Esophagus squamous epithelium (tissue), 4 donors: ENCODE data around the gene KCND1.

ENCODE experiments used
- POLR2A ChIP-seq, 4 donors: fragments of 450-650 bp; IDR thresholded peaks; one replicate each; pipeline ENCODE4 v1.6.1; 2017; ENCODE audit warnings: antibody characterized with exemption in 4 of 4, mild to moderate bottlenecking in 4 of 4, moderate library complexity in 3 of 4
- TF ChIP-seq, protein P1 (sequence below), 6 experiments: fragments of 450-650 bp in 4 of 6; fragments of 200-600 bp in 2 of 6; sonication (generic) in 2 of 6; IDR thresholded peaks; one replicate each; pipeline ENCODE4 v1.5.1; 2016 to 2019; ENCODE audit warnings: antibody characterized with exemption in 6 of 6, mild to moderate bottlenecking in 4 of 6, moderate library complexity in 4 of 6

DNA sequence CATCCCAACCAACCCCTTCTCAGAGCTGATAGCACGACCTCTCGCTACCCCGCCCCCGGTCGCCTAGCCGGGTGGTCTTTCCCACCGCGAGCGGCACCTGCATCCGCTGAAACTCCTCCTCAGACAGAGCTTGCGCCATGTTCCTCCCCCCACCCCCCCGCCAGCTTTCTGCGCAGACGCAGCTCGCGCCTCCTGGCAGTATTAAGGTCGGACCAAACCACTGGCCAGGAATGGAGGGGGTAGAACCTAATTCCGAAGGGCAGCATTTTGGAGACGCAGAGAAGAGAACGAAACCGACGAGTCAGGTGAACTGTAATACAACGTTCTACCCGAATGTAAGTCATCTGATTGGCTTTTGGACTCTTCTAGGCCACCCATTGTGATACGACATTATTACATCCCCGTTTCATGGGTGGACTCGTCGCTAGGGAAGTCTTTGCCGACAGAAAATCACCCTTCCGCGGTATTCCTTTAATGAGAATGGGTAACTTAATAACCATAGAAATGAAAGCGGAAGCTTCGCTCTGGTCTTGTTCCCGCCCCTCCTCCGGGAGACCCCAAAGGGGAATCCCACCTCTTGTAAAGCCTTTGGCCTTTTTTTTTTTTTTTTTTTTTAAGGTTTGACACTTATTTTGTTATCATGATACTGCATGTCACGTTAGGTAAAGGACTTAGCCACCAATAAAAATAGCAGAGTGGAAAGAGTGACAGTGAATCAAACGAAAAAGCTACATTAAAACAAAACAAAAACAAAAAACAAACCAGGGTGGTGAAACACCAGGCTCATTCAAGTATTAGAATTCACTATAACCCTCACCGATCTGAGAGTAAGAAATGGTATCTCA lies 30.7 kb upstream of the KCND1 start, which contains the start of gene GRIPAP1:
- TF ChIP-seq, protein P1, sequence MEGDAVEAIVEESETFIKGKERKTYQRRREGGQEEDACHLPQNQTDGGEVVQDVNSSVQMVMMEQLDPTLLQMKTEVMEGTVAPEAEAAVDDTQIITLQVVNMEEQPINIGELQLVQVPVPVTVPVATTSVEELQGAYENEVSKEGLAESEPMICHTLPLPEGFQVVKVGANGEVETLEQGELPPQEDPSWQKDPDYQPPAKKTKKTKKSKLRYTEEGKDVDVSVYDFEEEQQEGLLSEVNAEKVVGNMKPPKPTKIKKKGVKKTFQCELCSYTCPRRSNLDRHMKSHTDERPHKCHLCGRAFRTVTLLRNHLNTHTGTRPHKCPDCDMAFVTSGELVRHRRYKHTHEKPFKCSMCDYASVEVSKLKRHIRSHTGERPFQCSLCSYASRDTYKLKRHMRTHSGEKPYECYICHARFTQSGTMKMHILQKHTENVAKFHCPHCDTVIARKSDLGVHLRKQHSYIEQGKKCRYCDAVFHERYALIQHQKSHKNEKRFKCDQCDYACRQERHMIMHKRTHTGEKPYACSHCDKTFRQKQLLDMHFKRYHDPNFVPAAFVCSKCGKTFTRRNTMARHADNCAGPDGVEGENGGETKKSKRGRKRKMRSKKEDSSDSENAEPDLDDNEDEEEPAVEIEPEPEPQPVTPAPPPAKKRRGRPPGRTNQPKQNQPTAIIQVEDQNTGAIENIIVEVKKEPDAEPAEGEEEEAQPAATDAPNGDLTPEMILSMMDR (IDR thresholded peaks at IDR 0.05) = no peak
- peak in 3 of 4 donors; percentile 31 to 80 (median 50) for TF ChIP-seq POLR2A (IDR thresholded peaks at IDR 0.05)
